HepG2 (cell line): ENCODE measurements around the gene SELENOV. TPM values are rescaled to one million over a fixed set of nuclear protein-coding genes. Genes with fewer than 3 reads are reported as not detected.

ENCODE experiments used
- CENPBD1 ChIP-seq: sonication (generic); formaldehyde crosslinking; IDR thresholded peaks from 2 replicates; pipeline ENCODE4 v1.8.0; 2022; ENCODE audit warnings: missing genetic modification reagents, low read depth, mild to moderate bottlenecking, borderline replicate concordance
- FOXP1 ChIP-seq, 2 experiments: fragments of 450-650 bp in 1 of 2; IDR thresholded peaks; 2 replicates each; pipeline ENCODE4 v1.6.1; 2017 to 2018; ENCODE audit warnings: antibody characterized with exemption in 1 of 2
- HOXA3 ChIP-seq: sonication (generic); formaldehyde crosslinking; IDR thresholded peaks from 2 replicates; pipeline ENCODE4 v1.5.0; 2020; ENCODE audit warnings: missing genetic modification reagents
- RAD21 ChIP-seq: fragments of 450-650 bp; formaldehyde crosslinking; IDR thresholded peaks from 2 replicates; pipeline ENCODE4 v1.5.0; 2020; ENCODE audit warnings: mild to moderate bottlenecking
- SSRP1 ChIP-seq: IDR thresholded peaks from 2 replicates; pipeline ENCODE4 v1.6.1; 2016; ENCODE audit warnings: control low read depth
- ZKSCAN1 ChIP-seq: fragments of 150-350 bp; IDR thresholded peaks from 2 replicates; pipeline ENCODE4 v1.6.1; 2014; ENCODE audit warnings: low read length
- ZNF382 ChIP-seq: sonication (generic); formaldehyde crosslinking; IDR thresholded peaks from 2 replicates; pipeline ENCODE4 v1.5.0; 2020; ENCODE audit warnings: missing genetic modification reagents, mild to moderate bottlenecking, borderline replicate concordance
- ZNF619 ChIP-seq: sonication (generic); formaldehyde crosslinking; IDR thresholded peaks from 2 replicates; pipeline ENCODE4 v1.4.0; 2020; ENCODE audit warnings: mild to moderate bottlenecking, missing genetic modification reagents
- polyA plus RNA-seq, 8 experiments: library from polyadenylated mRNA; depleted of rRNA in 3 of 8; stranded (reverse) in 7 of 8; unstranded in 1 of 8; fragments of >200 nt; fragmentation: Illumina TruSeq in 4 of 8; extraction: Trizol in 4 of 8; gene quantifications; 2 replicates each; pipeline versions ENCODE4 v1.2.1 to v1.2.3, GENCODE V29; 2011 to 2016; ENCODE audit warnings: low read depth in 4 of 8, missing spikeins in 1 of 8, mixed read lengths in 1 of 8; ENCODE audit not compliant: insufficient read depth in 1 of 8
- total RNA-seq, 5 experiments: library from RNA; depleted of rRNA; stranded (reverse); fragments of >200 nt; fragmentation: Illumina TruSeq; extraction: Trizol; gene quantifications; 2 replicates each; pipeline ENCODE4 v1.2.3, GENCODE V29; 2016; ENCODE audit warnings: low read depth in 1 of 5
- TF ChIP-seq, protein P1 (sequence below): sonication (generic); formaldehyde crosslinking; conservative IDR thresholded peaks from 2 replicates; pipeline ENCODE4 v1.5.0; 2020; ENCODE audit warnings: missing genetic modification reagents
- TF ChIP-seq, protein P2 (sequence below): sonication (generic); formaldehyde crosslinking; IDR thresholded peaks from 2 replicates; pipeline ENCODE4 v1.4.0; 2020; ENCODE audit warnings: missing genetic modification reagents

SELENOV gene
- total and polyA plus RNA-seq, 2 of the 13 experiments (the other 11 are each of a cell fraction or from before 2014, with no cell fraction given) = not detected

DNA sequence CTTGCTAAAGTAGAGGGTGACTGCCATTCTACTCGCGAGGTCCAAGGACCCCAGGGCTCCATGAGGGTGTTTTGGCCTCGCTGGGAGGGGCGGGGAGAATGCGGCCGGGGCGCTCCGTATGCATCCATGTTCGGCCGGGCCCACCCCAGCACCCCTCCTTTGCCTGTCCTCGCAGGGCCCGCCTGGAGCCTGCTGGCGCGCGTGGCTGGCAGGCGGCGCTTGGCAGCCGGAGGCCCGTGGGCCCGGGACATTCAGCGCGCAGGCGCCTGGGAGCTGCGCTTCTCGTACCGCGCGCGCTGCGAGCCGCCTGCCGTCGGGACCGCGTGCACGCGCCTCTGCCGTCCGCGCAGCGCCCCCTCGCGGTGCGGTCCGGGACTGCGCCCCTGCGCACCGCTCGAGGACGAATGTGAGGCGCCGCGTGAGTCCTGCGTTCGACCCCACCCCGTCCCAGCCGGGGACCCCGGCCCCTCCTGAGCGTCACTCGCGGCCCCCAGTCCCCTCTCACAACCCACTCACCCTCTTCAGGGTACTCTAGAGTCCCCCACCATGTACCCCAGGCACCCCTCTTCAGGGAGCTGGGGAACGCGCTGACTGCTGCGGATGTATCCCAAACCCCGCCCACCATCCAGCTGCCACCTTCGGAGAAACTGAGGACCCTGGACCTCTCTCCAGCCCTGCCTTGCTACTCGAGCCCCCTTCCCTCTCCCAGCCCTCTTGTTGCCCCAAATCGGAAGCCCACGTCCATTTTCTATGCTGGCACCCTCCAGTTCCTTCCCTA lies 12.1 kb upstream of the SELENOV start (continued):
- TF ChIP-seq FOXP1 (IDR thresholded peaks at IDR 0.05) (no peak), FOXP1 (CRISPR knock-in tag; IDR thresholded peaks at IDR 0.05) (no peak), RAD21 (CRISPR knock-in tag) (peak; percentile 74), ZNF382 (CRISPR knock-in tag) (no peak), HOXA3 (CRISPR knock-in tag) (peak; percentile 89), SSRP1 (CRISPR knock-in tag) (no peak), ZKSCAN1 (no peak), CENPBD1 (CRISPR knock-in tag) (peak; percentile 57; the same call in 1 of the 2 replicates), ZNF619 (CRISPR knock-in tag) (no peak)
- TF ChIP-seq, protein P1, sequence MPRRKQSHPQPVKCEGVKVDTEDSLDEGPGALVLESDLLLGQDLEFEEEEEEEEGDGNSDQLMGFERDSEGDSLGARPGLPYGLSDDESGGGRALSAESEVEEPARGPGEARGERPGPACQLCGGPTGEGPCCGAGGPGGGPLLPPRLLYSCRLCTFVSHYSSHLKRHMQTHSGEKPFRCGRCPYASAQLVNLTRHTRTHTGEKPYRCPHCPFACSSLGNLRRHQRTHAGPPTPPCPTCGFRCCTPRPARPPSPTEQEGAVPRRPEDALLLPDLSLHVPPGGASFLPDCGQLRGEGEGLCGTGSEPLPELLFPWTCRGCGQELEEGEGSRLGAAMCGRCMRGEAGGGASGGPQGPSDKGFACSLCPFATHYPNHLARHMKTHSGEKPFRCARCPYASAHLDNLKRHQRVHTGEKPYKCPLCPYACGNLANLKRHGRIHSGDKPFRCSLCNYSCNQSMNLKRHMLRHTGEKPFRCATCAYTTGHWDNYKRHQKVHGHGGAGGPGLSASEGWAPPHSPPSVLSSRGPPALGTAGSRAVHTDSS = no peak
- TF ChIP-seq, protein P2, sequence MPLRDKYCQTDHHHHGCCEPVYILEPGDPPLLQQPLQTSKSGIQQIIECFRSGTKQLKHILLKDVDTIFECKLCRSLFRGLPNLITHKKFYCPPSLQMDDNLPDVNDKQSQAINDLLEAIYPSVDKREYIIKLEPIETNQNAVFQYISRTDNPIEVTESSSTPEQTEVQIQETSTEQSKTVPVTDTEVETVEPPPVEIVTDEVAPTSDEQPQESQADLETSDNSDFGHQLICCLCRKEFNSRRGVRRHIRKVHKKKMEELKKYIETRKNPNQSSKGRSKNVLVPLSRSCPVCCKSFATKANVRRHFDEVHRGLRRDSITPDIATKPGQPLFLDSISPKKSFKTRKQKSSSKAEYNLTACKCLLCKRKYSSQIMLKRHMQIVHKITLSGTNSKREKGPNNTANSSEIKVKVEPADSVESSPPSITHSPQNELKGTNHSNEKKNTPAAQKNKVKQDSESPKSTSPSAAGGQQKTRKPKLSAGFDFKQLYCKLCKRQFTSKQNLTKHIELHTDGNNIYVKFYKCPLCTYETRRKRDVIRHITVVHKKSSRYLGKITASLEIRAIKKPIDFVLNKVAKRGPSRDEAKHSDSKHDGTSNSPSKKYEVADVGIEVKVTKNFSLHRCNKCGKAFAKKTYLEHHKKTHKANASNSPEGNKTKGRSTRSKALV (CRISPR knock-in tag) = peak; percentile 87
